ENCODE data around the gene CNTNAP5. TPM values are rescaled to one million over a fixed set of nuclear protein-coding genes. Genes with fewer than 3 reads are reported as not detected.

The CNTNAP5 gene
- total and polyA plus RNA-seq, 2 of the 8 experiments (the other 6 are each of a cell fraction or from before 2014, with no cell fraction given) = 0.11 to 0.76 TPM

GRCh38 chr2:124048102-124048501, 23.0 kb downstream of the CNTNAP5 start (continued):
- TF ChIP-seq E2F6 (IDR thresholded peaks at IDR 0.05) (no peak), ASH2L (IDR thresholded peaks at IDR 0.05; ENCODE audit: low read length) (no peak), RNF2 (IDR thresholded peaks at IDR 0.05; ENCODE audit: borderline replicate concordance, low read depth, low read length, missing control alignments, poor library complexity, severe bottlenecking) (no peak), CHD7 (IDR thresholded peaks at IDR 0.05; ENCODE audit: insufficient replicate concordance, low read length) (no peak), CHD2 (IDR thresholded peaks at IDR 0.05; ENCODE audit: low read length) (no peak)

Measured in H1 (cell line).